ENCODE data around the gene ABHD12B. TPM values are rescaled to one million over a fixed set of nuclear protein-coding genes. Genes with fewer than 3 reads are reported as not detected.

ABHD12B gene
- total and polyA plus RNA-seq, 2 of the 13 experiments (the other 11 are each of a cell fraction or from before 2014, with no cell fraction given) = not detected

DNA sequence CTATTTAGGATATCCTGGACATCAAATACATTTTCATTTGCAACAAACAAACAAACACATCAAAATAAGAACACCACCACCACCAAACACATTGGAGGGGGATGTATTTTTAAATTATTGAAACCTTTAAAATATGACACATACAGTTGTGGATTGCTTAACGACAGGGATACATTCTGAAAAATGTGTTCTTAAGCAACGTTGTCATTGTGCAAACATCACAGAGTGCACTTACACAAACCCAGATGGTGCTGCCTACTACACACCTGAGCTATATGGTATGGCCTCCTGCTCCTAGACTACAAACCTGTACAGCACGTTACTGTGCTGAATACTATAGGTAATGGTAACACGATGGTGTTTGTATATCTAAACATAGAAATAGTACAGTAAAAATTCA lies 53.0 kb downstream of the ABHD12B start (continued):
- TF ChIP-seq ZNF572 (CRISPR knock-in tag; IDR thresholded peaks at IDR 0.05) = no peak
- no peak for TF ChIP-seq NCOA5 (CRISPR knock-in tag; IDR thresholded peaks at IDR 0.05)
- TF ChIP-seq, protein P1, sequence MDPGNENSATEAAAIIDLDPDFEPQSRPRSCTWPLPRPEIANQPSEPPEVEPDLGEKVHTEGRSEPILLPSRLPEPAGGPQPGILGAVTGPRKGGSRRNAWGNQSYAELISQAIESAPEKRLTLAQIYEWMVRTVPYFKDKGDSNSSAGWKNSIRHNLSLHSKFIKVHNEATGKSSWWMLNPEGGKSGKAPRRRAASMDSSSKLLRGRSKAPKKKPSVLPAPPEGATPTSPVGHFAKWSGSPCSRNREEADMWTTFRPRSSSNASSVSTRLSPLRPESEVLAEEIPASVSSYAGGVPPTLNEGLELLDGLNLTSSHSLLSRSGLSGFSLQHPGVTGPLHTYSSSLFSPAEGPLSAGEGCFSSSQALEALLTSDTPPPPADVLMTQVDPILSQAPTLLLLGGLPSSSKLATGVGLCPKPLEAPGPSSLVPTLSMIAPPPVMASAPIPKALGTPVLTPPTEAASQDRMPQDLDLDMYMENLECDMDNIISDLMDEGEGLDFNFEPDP (CRISPR knock-in tag; conservative IDR thresholded peaks at IDR 0.05) = no peak
- TF ChIP-seq, protein P2, sequence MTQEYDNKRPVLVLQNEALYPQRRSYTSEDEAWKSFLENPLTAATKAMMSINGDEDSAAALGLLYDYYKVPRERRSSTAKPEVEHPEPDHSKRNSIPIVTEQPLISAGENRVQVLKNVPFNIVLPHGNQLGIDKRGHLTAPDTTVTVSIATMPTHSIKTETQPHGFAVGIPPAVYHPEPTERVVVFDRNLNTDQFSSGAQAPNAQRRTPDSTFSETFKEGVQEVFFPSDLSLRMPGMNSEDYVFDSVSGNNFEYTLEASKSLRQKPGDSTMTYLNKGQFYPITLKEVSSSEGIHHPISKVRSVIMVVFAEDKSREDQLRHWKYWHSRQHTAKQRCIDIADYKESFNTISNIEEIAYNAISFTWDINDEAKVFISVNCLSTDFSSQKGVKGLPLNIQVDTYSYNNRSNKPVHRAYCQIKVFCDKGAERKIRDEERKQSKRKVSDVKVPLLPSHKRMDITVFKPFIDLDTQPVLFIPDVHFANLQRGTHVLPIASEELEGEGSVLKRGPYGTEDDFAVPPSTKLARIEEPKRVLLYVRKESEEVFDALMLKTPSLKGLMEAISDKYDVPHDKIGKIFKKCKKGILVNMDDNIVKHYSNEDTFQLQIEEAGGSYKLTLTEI (CRISPR knock-in tag; conservative IDR thresholded peaks at IDR 0.05) = no peak
- TF ChIP-seq GABPA (IDR thresholded peaks at IDR 0.05; ENCODE audit: low read depth, low read length) = no peak
- TF ChIP-seq GABPA (CRISPR knock-in tag; IDR thresholded peaks at IDR 0.05; ENCODE audit: low read depth) = no peak
- TF ChIP-seq, protein P3, sequence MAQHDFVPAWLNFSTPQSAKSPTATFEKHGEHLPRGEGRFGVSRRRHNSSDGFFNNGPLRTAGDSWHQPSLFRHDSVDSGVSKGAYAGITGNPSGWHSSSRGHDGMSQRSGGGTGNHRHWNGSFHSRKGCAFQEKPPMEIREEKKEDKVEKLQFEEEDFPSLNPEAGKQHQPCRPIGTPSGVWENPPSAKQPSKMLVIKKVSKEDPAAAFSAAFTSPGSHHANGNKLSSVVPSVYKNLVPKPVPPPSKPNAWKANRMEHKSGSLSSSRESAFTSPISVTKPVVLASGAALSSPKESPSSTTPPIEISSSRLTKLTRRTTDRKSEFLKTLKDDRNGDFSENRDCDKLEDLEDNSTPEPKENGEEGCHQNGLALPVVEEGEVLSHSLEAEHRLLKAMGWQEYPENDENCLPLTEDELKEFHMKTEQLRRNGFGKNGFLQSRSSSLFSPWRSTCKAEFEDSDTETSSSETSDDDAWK (CRISPR knock-in tag; IDR thresholded peaks at IDR 0.05) = no peak
- TF ChIP-seq MIER2 (CRISPR knock-in tag; IDR thresholded peaks at IDR 0.05) = no peak
- TF ChIP-seq HMGA1 (CRISPR knock-in tag; conservative IDR thresholded peaks at IDR 0.05) = no peak
- TF ChIP-seq ZKSCAN1 (IDR thresholded peaks at IDR 0.05; ENCODE audit: low read length) = no peak
- TF ChIP-seq, protein P4, sequence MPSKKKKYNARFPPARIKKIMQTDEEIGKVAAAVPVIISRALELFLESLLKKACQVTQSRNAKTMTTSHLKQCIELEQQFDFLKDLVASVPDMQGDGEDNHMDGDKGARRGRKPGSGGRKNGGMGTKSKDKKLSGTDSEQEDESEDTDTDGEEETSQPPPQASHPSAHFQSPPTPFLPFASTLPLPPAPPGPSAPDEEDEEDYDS (CRISPR knock-in tag; IDR thresholded peaks at IDR 0.05) = no peak
- TF ChIP-seq, protein P5, sequence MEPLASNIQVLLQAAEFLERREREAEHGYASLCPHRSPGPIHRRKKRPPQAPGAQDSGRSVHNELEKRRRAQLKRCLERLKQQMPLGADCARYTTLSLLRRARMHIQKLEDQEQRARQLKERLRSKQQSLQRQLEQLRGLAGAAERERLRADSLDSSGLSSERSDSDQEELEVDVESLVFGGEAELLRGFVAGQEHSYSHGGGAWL (CRISPR knock-in tag; IDR thresholded peaks at IDR 0.05) = no peak
- peak; percentile 91 for TF ChIP-seq CEBPB (IDR thresholded peaks at IDR 0.05; ENCODE audit: borderline replicate concordance, low read depth, low read length)
- peak; percentile 42 for TF ChIP-seq FOSL2 (CRISPR knock-in tag; IDR thresholded peaks at IDR 0.05)
- TF ChIP-seq, protein P6, sequence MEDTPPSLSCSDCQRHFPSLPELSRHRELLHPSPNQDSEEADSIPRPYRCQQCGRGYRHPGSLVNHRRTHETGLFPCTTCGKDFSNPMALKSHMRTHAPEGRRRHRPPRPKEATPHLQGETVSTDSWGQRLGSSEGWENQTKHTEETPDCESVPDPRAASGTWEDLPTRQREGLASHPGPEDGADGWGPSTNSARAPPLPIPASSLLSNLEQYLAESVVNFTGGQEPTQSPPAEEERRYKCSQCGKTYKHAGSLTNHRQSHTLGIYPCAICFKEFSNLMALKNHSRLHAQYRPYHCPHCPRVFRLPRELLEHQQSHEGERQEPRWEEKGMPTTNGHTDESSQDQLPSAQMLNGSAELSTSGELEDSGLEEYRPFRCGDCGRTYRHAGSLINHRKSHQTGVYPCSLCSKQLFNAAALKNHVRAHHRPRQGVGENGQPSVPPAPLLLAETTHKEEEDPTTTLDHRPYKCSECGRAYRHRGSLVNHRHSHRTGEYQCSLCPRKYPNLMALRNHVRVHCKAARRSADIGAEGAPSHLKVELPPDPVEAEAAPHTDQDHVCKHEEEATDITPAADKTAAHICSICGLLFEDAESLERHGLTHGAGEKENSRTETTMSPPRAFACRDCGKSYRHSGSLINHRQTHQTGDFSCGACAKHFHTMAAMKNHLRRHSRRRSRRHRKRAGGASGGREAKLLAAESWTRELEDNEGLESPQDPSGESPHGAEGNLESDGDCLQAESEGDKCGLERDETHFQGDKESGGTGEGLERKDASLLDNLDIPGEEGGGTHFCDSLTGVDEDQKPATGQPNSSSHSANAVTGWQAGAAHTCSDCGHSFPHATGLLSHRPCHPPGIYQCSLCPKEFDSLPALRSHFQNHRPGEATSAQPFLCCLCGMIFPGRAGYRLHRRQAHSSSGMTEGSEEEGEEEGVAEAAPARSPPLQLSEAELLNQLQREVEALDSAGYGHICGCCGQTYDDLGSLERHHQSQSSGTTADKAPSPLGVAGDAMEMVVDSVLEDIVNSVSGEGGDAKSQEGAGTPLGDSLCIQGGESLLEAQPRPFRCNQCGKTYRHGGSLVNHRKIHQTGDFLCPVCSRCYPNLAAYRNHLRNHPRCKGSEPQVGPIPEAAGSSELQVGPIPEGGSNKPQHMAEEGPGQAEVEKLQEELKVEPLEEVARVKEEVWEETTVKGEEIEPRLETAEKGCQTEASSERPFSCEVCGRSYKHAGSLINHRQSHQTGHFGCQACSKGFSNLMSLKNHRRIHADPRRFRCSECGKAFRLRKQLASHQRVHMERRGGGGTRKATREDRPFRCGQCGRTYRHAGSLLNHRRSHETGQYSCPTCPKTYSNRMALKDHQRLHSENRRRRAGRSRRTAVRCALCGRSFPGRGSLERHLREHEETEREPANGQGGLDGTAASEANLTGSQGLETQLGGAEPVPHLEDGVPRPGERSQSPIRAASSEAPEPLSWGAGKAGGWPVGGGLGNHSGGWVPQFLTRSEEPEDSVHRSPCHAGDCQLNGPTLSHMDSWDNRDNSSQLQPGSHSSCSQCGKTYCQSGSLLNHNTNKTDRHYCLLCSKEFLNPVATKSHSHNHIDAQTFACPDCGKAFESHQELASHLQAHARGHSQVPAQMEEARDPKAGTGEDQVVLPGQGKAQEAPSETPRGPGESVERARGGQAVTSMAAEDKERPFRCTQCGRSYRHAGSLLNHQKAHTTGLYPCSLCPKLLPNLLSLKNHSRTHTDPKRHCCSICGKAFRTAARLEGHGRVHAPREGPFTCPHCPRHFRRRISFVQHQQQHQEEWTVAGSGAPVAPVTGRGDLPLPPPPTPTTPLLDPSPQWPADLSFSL (CRISPR knock-in tag; IDR thresholded peaks at IDR 0.05) = peak; percentile 77
- TF ChIP-seq ZNF619 (CRISPR knock-in tag; IDR thresholded peaks at IDR 0.05) = no peak
- no peak for TF ChIP-seq ZNF816 (CRISPR knock-in tag; IDR thresholded peaks at IDR 0.05; ENCODE audit: borderline replicate concordance)
- no peak for TF ChIP-seq MAZ (IDR thresholded peaks at IDR 0.05; ENCODE audit: borderline replicate concordance, low read depth, low read length)
- no peak for TF ChIP-seq MAZ (CRISPR knock-in tag; IDR thresholded peaks at IDR 0.05; ENCODE audit: low read depth)
- TF ChIP-seq ZNF781 (CRISPR knock-in tag; IDR thresholded peaks at IDR 0.05; ENCODE audit: borderline replicate concordance, not compliant biosample characterization) = no peak
